ENCODE measurements around the gene SPRY1. TPM values are rescaled to one million over a fixed set of nuclear protein-coding genes. Genes with fewer than 3 reads are reported as not detected.

The SPRY1 gene
- total and polyA plus RNA-seq, 2 of the 8 experiments (the other 6 are each of a cell fraction or from before 2014, with no cell fraction given) = 11.7 to 56.2 TPM

DNA sequence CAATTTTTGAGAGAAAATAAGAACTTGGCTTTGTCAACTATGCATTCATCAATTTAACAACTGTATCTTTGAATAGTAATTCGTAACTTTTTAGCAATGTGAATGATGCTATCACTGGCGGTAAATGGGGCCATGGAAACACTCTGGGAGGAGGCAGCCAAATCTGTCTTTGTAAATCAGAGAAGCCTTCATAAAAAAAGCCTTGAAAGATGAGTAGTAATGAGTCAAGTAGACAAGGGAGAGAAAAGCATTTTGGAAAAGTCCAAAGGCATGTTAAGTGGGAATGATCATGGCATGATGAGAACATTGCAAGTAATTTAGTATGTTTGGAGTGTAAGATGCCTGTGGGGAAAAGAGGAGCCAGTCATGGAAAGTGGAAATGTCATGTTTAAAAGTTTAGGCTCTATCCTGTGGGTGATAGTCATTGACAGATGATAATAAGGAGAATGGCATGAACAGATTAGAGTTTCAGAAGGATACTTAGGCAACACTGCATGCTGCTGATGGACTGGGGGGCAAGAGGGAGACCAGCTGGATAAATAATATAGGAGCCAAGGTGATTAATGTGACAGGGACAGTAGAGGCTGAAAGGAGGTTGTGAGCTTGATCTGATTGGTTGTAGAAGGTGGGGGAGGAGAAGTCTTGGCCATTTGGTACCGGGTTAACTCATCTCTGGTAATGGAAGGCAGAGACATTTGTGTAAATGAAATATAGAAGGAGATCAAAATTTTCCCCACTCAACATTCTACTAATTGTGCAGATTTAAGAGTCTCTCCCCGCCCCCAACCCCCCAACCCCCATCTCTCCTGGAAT, 16.3 kb downstream of the SPRY1 start (continued):
- no peak for TF ChIP-seq SIX5 (IDR thresholded peaks at IDR 0.05; ENCODE audit: low read depth, low read length)
- no peak for TF ChIP-seq RAD21 (IDR thresholded peaks at IDR 0.05 in 1 of 2, conservative IDR thresholded peaks at IDR 0.05 in 1 of 2; ENCODE audit: low read depth in 2 of 2, low read length in 2 of 2)
